ENCODE data around the gene IRF9.

- TF ChIP-seq CTCF (conservative IDR thresholded peaks at IDR 0.05; ENCODE audit: low read length) (no peak), EZH2phosphoT487 (IDR thresholded peaks at IDR 0.05; ENCODE audit: borderline replicate concordance, low read depth, low read length) (no peak)
Observed at GRCh38 chr14:24178399-24179178, 17.5 kb downstream of the IRF9 start.

Measured in OCI-LY7 (cell line).